CD4-positive, alpha-beta T cell (primary cell): ENCODE measurements around the gene NPTN. TPM values are rescaled to one million over a fixed set of nuclear protein-coding genes. Genes with fewer than 3 reads are reported as not detected.

Experiments used
- ATAC-seq: fragments of 200-7000 bp; cut with Tn5 transposase; one replicate; pipeline ENCODE4 v1.10.0; 2022; ENCODE audit warnings: mild to moderate bottlenecking; ENCODE audit not compliant: poor library complexity
- CTCF ChIA-PET: fragments of 350-600 bp; sonication (Branson Sonifier 250); formaldehyde crosslinking; loops from one replicate; lab custom pipeline; 2021; ENCODE audit warnings: antibody characterized with exemption, inconsistent platforms; lab: Charles Lee
- POLR2A ChIA-PET: fragments of 350-600 bp; sonication (Branson Sonifier 250); formaldehyde crosslinking; loops from one replicate; lab custom pipeline; 2021; ENCODE audit warnings: antibody characterized with exemption, inconsistent platforms; lab: Charles Lee
- DNase-seq, 14 experiments: peaks; one replicate each; pipeline ENCODE4 v3.0.0-alpha.2; 2013 to 2020; ENCODE audit warnings: mixed read lengths in 2 of 14
- H3K27ac ChIP-seq, 2 donors: one replicate each; pipeline versions ENCODE4 v1.5.1 to v1.7.0; 2013; ENCODE audit warnings: low read length in 2 of 2, low read depth in 1 of 2, mild to moderate bottlenecking in 1 of 2
- H3K27me3 ChIP-seq, 2 experiments: 1 replicate in 1 of 2; 2 replicates in 1 of 2; pipeline versions ENCODE4 v1.6.1 to v1.7.0; 2013; ENCODE audit warnings: low read length in 2 of 2, control low read depth in 1 of 2, mild to moderate bottlenecking in 1 of 2, moderate library complexity in 1 of 2; ENCODE audit not compliant: insufficient read depth in 2 of 2, control insufficient read depth in 1 of 2
- H3K36me3 ChIP-seq: one replicate; pipeline ENCODE4 v1.6.1; 2013; ENCODE audit warnings: low read length, control low read depth; ENCODE audit not compliant: insufficient read depth
- H3K4me1 ChIP-seq: one replicate; pipeline ENCODE4 v1.6.1; 2013; ENCODE audit warnings: low read length, control low read depth; ENCODE audit not compliant: insufficient read depth
- H3K4me3 ChIP-seq: one replicate; pipeline ENCODE4 v1.5.1; 2013; ENCODE audit warnings: mild to moderate bottlenecking, low read length, moderate library complexity
- H3K9me3 ChIP-seq, 2 experiments: 1 replicate in 1 of 2; 2 replicates in 1 of 2; pipeline versions ENCODE4 v1.6.1 to v1.7.0; 2013; ENCODE audit warnings: low read length in 2 of 2, mild to moderate bottlenecking in 2 of 2, control low read depth in 1 of 2, moderate library complexity in 1 of 2; ENCODE audit not compliant: control insufficient read depth in 1 of 2, insufficient read depth in 1 of 2
- H3K27ac Mint-ChIP-seq: one replicate; pipeline ENCODE4 v1.8.0; 2020; ENCODE audit warnings: mixed read lengths
- H3K27me3 Mint-ChIP-seq: one replicate; pipeline ENCODE4 v1.8.0; 2021; ENCODE audit warnings: mixed read lengths
- H3K36me3 Mint-ChIP-seq: one replicate; pipeline ENCODE4 v1.8.0; 2021; ENCODE audit warnings: low read depth, mixed read lengths
- H3K4me1 Mint-ChIP-seq: one replicate; pipeline ENCODE4 v1.8.0; 2021; ENCODE audit warnings: low read depth, mixed read lengths
- H3K4me3 Mint-ChIP-seq: one replicate; pipeline ENCODE4 v1.8.0; 2020; ENCODE audit warnings: mild to moderate bottlenecking, mixed read lengths
- H3K9me3 Mint-ChIP-seq: one replicate; pipeline ENCODE4 v1.8.0; 2020; ENCODE audit warnings: mixed read lengths
- intact Hi-C, 2 experiments: fragments of 100-400 bp; cut with DNase I in 1 of 2; cut with micrococcal nuclease in 1 of 2; formaldehyde crosslinking; loops; one replicate each; pipeline versions ENCODE4 v1.15.1 to v1.9.0; 2023 to 2025; cut with DNase I, micrococcal nuclease
- total RNA-seq, 174 experiments: library from RNA in 2 of 174; stranded (reverse) in 2 of 174; gene quantifications; one replicate each; pipeline ENCODE4 v1.2.3 and lab custom pipeline; 2021 to 2026
- TF ChIP-seq, protein P1 (sequence below): fragments of 200-600 bp; IDR thresholded peaks from one replicate; pipeline ENCODE4 v1.8.0; 2022; ENCODE audit warnings: antibody characterized with exemption, mild to moderate bottlenecking

NPTN gene
- total RNA-seq, 2 experiments from 2014 or later: 9.3 to 13.5 TPM

DNA sequence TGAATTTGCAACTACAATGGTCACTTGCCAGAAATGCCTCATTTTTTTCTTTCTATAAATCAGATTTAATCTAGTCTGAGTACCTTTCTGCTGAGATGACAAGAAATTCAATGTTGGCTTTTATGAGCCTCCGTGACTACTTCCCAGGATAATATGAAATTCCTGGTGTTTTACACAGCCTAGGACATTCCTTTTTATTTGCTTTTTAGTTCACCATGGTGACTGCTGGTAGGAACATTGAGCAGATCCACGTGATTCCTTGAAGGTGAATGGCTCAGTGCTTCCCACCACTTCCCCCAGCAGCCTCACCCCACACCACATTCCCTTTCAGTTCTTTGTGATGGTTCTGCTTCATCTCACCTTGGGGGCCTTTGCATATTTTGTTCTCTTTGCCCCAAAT lies 4.3 kb upstream of the NPTN start:
- intact Hi-C loops: loop anchor here in 1 of 2 experiments (1.0 to 10.0 kb wide), 7 partner anchors 63 to 1523 kb away; partner anchors contain the start of genes ARID3B, HEXA, MYO9A and NEO1
- CTCF ChIA-PET: interaction anchor here (1.5 to 3.9 kb wide), 10 partner anchors 13 to 77 kb away, joined by 4 to 45 read pairs (median 8); no protein-coding TSS in a partner anchor

GRCh38 chr15:73633991-73634495 lies 854 bp upstream of the NPTN start:
- peak overlapping the region; percentile 60 for H3K4me3 ChIP-seq
- Mint-ChIP-seq H3K27me3 (peaks cover 9% of the 10 kb centered on the region), H3K4me3 (peak overlapping the region; percentile 93), H3K9me3 (no peaks in the 10 kb centered on the region), H3K4me1 (peaks cover 47% of the 10 kb centered on the region), H3K27ac (peak overlapping the region; percentile 60), H3K36me3 (peaks cover 4% of the 10 kb centered on the region)
- CTCF ChIA-PET: interaction anchor here (1.0 to 3.9 kb wide), 3 partner anchors 9 to 74 kb away, joined by 3 to 45 read pairs (median 27); no protein-coding TSS in a partner anchor
- H3K4me1 ChIP-seq: peaks cover 24% of the 10 kb centered on the region
- POLR2A ChIA-PET: interaction anchor here (1.0 kb wide), 1 partner anchor 851 kb away, joined by 3 read pairs; the partner anchor contains the start of gene ADPGK
- no peak overlapping the region for H3K27ac ChIP-seq
- H3K27me3 ChIP-seq: no peaks in the 10 kb centered on the region
- ATAC-seq: no peak
- intact Hi-C loops: loop anchor here (5.0 to 10.0 kb wide), 8 partner anchors 579 to 1519 kb away; partner anchors contain the start of genes NEO1 (in 2 of the 2), ADPGK (in 1 of the 2), ARID3B (in 1 of the 2) and HEXA (in 1 of the 2)
- H3K36me3 ChIP-seq: no peaks in the 10 kb centered on the region
- TF ChIP-seq, protein P1, sequence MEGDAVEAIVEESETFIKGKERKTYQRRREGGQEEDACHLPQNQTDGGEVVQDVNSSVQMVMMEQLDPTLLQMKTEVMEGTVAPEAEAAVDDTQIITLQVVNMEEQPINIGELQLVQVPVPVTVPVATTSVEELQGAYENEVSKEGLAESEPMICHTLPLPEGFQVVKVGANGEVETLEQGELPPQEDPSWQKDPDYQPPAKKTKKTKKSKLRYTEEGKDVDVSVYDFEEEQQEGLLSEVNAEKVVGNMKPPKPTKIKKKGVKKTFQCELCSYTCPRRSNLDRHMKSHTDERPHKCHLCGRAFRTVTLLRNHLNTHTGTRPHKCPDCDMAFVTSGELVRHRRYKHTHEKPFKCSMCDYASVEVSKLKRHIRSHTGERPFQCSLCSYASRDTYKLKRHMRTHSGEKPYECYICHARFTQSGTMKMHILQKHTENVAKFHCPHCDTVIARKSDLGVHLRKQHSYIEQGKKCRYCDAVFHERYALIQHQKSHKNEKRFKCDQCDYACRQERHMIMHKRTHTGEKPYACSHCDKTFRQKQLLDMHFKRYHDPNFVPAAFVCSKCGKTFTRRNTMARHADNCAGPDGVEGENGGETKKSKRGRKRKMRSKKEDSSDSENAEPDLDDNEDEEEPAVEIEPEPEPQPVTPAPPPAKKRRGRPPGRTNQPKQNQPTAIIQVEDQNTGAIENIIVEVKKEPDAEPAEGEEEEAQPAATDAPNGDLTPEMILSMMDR: no peak
- peak in 2 of 14 experiments; percentile 18 to 29 for DNase-seq
- no peaks in the 10 kb centered on the region for H3K9me3 ChIP-seq

More for the DNA sequence above, 4.3 kb upstream of the NPTN start:
- TF ChIP-seq, protein P1: no peak
- POLR2A ChIA-PET: interaction anchor here (1.0 kb wide), 1 partner anchor 10 kb away, joined by 3 read pairs; no protein-coding TSS in a partner anchor
- H3K9me3 ChIP-seq: peaks cover 3 to 8% of the 10 kb centered on the region in 2 experiments
- peaks cover 33% of the 10 kb centered on the region for H3K27me3 Mint-ChIP-seq
- no peaks in the 10 kb centered on the region for H3K36me3 ChIP-seq
- H3K4me3 Mint-ChIP-seq: no peak overlapping the region
- no peak overlapping the region for H3K27ac ChIP-seq
- H3K27me3 ChIP-seq: no peaks in the 10 kb centered on the region
- DNase-seq: no peak
- no peak overlapping the region for H3K4me3 ChIP-seq
- H3K4me1 ChIP-seq: peaks cover 14% of the 10 kb centered on the region
- peaks cover 3% of the 10 kb centered on the region for H3K9me3 Mint-ChIP-seq
- no peaks in the 10 kb centered on the region for H3K36me3 Mint-ChIP-seq
- no peak overlapping the region for H3K27ac Mint-ChIP-seq
- ATAC-seq: no peak
- peaks cover 12% of the 10 kb centered on the region for H3K4me1 Mint-ChIP-seq

DNA sequence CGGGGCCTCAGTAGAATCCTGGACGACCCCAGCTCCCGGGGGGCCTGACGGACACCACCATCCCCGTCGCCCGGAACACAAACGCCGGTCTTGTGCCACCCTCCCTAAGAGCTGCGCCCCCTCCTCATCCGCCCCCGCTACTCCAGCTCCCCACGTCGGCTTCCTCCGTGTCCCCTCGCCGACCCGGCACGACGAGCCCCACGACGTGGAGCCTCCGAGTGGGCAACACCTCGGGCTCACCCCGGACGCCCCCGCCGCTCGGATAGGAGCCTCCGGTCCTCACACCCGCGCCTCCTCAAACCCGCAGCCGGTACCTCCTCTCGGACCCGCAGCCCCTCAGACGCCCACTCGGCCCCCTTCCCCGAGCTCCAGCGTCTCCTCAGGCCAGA lies 525 bp downstream of the NPTN start:
- Histone ChIP-seq H3K36me3 (no peaks in the 10 kb centered on the region), H3K4me3 (peak overlapping the region; percentile 86), H3K27ac (no peak overlapping the region), H3K9me3 (no peaks in the 10 kb centered on the region), H3K4me1 (peaks cover 24% of the 10 kb centered on the region), H3K27me3 (no peaks in the 10 kb centered on the region)
- no peak for ATAC-seq
- POLR2A ChIA-PET: interaction anchor here (0.7 to 0.8 kb wide), 2 partner anchors 10 to 61 kb away, joined by 4 read pairs; no protein-coding TSS in a partner anchor
- TF ChIP-seq, protein P1: no peak
- peaks cover 4% of the 10 kb centered on the region for H3K36me3 Mint-ChIP-seq
- no peaks in the 10 kb centered on the region for H3K9me3 Mint-ChIP-seq
- CTCF ChIA-PET: no interaction called here
- intact Hi-C loops: loop anchor here (5.0 to 10.0 kb wide), 8 partner anchors 578 to 1518 kb away; partner anchors contain the start of genes NEO1 (in 2 of the 2), ADPGK (in 1 of the 2), ARID3B (in 1 of the 2) and HEXA (in 1 of the 2)
- peaks cover 6% of the 10 kb centered on the region for H3K27me3 Mint-ChIP-seq
- H3K4me3 Mint-ChIP-seq: peak overlapping the region; percentile 93
- H3K4me1 Mint-ChIP-seq: peaks cover 59% of the 10 kb centered on the region
- peak in 8 of 14 experiments; percentile 0 to 37 (median 7) for DNase-seq
- H3K27ac Mint-ChIP-seq: peak overlapping the region; percentile 55
